Gastrocnemius medialis (tissue), 4 donors: ENCODE data around the gene GRAP2.

Experiments
- CTCF ChIP-seq, 5 experiments: fragments of 450-650 bp in 3 of 5; fragments of 200-600 bp in 2 of 5; sonication (generic) in 2 of 5; IDR thresholded peaks in 4 of 5; conservative IDR thresholded peaks in 1 of 5; 1 replicate in 4 of 5; 2 replicates in 1 of 5; pipeline ENCODE4 v1.5.1; 2016 to 2019; ENCODE audit warnings: antibody characterized with exemption in 5 of 5, mild to moderate bottlenecking in 3 of 5, moderate library complexity in 3 of 5
- POLR2A ChIP-seq, 2 donors: fragments of 450-650 bp; IDR thresholded peaks; one replicate each; pipeline ENCODE4 v1.6.1; 2017; ENCODE audit warnings: antibody characterized with exemption in 2 of 2, mild to moderate bottlenecking in 2 of 2, moderate library complexity in 2 of 2

GRCh38 chr22:40001106-40001505 lies 100.2 kb downstream of the GRAP2 start:
- TF ChIP-seq POLR2A (IDR thresholded peaks at IDR 0.05) = no peak
- no peak for TF ChIP-seq CTCF (IDR thresholded peaks at IDR 0.05 in 4 of 5, conservative IDR thresholded peaks at IDR 0.05 in 1 of 5)
